ENCODE measurements around the gene UFD1. TPM values are rescaled to one million over a fixed set of nuclear protein-coding genes. Genes with fewer than 3 reads are reported as not detected.

UFD1 gene
- total RNA-seq, 1 experiment from 2014 or later = 57.9 TPM

GRCh38 chr22:19466848-19467752 is 11.9 kb downstream of the UFD1 start:
- ChIA-PET POLR2A (no interaction called here), CTCF (no interaction called here)
- DNase-seq (ENCODE audit: low spot score) = no peak
- H3K27me3 Mint-ChIP-seq (ENCODE audit: low read depth) = no peaks in the 10 kb centered on the region
- H3K27ac Mint-ChIP-seq = no peak overlapping the region
- H3K9me3 Mint-ChIP-seq = no peaks in the 10 kb centered on the region
- H3K36me3 Mint-ChIP-seq = peaks cover 63% of the 10 kb centered on the region
- no peak for ATAC-seq
- H3K4me1 Mint-ChIP-seq = no peaks in the 10 kb centered on the region
- no peak overlapping the region for H3K4me3 Mint-ChIP-seq
- TF ChIP-seq, protein P1, sequence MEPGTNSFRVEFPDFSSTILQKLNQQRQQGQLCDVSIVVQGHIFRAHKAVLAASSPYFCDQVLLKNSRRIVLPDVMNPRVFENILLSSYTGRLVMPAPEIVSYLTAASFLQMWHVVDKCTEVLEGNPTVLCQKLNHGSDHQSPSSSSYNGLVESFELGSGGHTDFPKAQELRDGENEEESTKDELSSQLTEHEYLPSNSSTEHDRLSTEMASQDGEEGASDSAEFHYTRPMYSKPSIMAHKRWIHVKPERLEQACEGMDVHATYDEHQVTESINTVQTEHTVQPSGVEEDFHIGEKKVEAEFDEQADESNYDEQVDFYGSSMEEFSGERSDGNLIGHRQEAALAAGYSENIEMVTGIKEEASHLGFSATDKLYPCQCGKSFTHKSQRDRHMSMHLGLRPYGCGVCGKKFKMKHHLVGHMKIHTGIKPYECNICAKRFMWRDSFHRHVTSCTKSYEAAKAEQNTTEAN (CRISPR knock-in tag; IDR thresholded peaks at IDR 0.05) = no peak
- TF ChIP-seq, protein P2, sequence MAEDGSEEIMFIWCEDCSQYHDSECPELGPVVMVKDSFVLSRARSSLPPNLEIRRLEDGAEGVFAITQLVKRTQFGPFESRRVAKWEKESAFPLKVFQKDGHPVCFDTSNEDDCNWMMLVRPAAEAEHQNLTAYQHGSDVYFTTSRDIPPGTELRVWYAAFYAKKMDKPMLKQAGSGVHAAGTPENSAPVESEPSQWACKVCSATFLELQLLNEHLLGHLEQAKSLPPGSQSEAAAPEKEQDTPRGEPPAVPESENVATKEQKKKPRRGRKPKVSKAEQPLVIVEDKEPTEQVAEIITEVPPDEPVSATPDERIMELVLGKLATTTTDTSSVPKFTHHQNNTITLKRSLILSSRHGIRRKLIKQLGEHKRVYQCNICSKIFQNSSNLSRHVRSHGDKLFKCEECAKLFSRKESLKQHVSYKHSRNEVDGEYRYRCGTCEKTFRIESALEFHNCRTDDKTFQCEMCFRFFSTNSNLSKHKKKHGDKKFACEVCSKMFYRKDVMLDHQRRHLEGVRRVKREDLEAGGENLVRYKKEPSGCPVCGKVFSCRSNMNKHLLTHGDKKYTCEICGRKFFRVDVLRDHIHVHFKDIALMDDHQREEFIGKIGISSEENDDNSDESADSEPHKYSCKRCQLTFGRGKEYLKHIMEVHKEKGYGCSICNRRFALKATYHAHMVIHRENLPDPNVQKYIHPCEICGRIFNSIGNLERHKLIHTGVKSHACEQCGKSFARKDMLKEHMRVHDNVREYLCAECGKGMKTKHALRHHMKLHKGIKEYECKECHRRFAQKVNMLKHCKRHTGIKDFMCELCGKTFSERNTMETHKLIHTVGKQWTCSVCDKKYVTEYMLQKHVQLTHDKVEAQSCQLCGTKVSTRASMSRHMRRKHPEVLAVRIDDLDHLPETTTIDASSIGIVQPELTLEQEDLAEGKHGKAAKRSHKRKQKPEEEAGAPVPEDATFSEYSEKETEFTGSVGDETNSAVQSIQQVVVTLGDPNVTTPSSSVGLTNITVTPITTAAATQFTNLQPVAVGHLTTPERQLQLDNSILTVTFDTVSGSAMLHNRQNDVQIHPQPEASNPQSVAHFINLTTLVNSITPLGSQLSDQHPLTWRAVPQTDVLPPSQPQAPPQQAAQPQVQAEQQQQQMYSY (CRISPR knock-in tag; IDR thresholded peaks at IDR 0.05) = no peak
- TF ChIP-seq ZNF396 (CRISPR knock-in tag; IDR thresholded peaks at IDR 0.05; ENCODE audit: borderline replicate concordance) = no peak
- TF ChIP-seq, protein P3, sequence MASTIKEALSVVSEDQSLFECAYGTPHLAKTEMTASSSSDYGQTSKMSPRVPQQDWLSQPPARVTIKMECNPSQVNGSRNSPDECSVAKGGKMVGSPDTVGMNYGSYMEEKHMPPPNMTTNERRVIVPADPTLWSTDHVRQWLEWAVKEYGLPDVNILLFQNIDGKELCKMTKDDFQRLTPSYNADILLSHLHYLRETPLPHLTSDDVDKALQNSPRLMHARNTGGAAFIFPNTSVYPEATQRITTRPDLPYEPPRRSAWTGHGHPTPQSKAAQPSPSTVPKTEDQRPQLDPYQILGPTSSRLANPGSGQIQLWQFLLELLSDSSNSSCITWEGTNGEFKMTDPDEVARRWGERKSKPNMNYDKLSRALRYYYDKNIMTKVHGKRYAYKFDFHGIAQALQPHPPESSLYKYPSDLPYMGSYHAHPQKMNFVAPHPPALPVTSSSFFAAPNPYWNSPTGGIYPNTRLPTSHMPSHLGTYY (CRISPR knock-in tag; IDR thresholded peaks at IDR 0.05) = no peak
- no peak for TF ChIP-seq EMX1 (CRISPR knock-in tag; IDR thresholded peaks at IDR 0.05)
- TF ChIP-seq IRF1 (CRISPR knock-in tag; IDR thresholded peaks at IDR 0.05) = no peak
- TF ChIP-seq SOX15 (CRISPR knock-in tag; IDR thresholded peaks at IDR 0.05) = no peak
- no peak for TF ChIP-seq SMAD4 (CRISPR knock-in tag; IDR thresholded peaks at IDR 0.05)
- no peak for TF ChIP-seq FOXJ3 (CRISPR knock-in tag; IDR thresholded peaks at IDR 0.05; ENCODE audit: borderline replicate concordance)
- no peak for TF ChIP-seq IRF2 (CRISPR knock-in tag; IDR thresholded peaks at IDR 0.05; ENCODE audit: borderline replicate concordance, low read depth)
- TF ChIP-seq NFYB (CRISPR knock-in tag; conservative IDR thresholded peaks at IDR 0.05; ENCODE audit: low read depth) = no peak
- no peak for TF ChIP-seq ZNF281 (CRISPR knock-in tag; IDR thresholded peaks at IDR 0.05)
- TF ChIP-seq, protein P4, sequence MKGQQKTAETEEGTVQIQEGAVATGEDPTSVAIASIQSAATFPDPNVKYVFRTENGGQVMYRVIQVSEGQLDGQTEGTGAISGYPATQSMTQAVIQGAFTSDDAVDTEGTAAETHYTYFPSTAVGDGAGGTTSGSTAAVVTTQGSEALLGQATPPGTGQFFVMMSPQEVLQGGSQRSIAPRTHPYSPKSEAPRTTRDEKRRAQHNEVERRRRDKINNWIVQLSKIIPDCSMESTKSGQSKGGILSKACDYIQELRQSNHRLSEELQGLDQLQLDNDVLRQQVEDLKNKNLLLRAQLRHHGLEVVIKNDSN (CRISPR knock-in tag; IDR thresholded peaks at IDR 0.05) = no peak
- TF ChIP-seq ZNF512 (CRISPR knock-in tag; IDR thresholded peaks at IDR 0.05; ENCODE audit: borderline replicate concordance) = no peak
- no peak for TF ChIP-seq GRHL2 (CRISPR knock-in tag; IDR thresholded peaks at IDR 0.05; ENCODE audit: insufficient replicate concordance, severe bottlenecking)
- TF ChIP-seq ZNF416 (CRISPR knock-in tag; IDR thresholded peaks at IDR 0.05) = no peak
